CMK (cell line): Measurements from ENCODE around the gene SLC39A13.

Source experiments
- DNase-seq: peaks from one replicate; pipeline ENCODE4 v3.0.0-alpha.2; 2010; ENCODE audit warnings: low read depth

Gene SLC39A13

DNA sequence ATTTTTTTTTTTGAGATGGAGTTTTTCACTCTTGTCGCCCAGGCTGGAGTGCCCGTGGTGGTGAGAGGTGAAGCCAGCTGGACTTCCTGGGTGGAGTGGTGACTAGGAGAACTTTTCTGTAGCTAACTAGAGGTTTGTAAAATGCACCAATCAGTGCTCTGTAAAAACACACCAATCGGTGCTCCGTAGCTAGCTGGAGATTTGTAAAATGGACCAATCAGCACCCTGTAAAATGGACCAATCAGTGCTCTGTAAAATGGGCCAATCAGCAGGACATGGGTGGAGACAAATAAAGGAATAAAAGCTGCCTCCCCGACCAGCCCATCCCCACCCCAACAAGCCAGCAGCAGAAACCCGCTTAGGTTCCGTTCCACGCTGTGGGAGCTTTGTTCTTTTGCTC lies 45.0 kb downstream of the SLC39A13 start:
- DNase-seq: no peak

DNA sequence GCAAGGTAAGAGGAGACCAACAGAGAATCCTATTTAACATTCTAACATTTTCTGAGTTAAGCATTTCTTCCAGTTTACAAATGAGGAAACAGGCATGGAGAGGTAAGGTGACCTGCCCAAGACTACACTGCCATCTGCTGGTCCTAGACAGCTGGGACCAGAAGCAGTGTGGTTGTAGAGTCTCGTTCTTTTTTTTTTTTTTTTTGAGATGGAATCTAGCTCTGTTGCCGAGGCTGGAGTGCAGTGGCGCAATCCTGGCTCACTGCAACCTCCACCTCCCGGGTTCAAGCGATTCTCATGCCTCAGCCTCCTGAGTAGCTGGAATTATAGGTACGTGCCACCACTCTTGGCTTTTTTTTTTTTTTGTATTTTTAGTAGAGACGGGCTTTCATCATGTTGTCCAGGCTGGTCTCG lies 45.9 kb downstream of the SLC39A13 start:
- peak; percentile 35 for DNase-seq

GRCh38 chr11:47460571-47461235 lies 52.3 kb downstream of the SLC39A13 start:
- DNase-seq: no peak

DNA sequence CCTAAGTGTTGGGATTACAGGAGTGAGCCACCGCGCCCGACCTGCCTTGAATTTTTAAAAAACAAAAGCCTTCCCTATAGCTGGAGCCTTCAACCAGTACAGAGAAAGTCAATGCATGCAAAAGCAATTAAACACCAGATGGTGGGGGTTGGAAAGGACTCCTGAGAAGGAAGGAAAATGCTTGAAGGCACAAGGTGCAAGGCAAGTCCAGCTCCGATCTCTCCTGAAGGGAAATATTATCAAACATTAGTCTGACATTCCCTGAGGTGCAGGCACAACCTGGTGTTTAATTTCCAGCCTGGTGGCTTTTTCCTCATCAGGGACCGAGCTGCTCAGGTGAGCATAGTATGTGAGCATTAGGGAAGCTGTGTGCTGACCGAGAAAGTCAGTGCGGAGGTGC lies 53.5 kb downstream of the SLC39A13 start:
- DNase-seq: no peak

GRCh38 chr11:47464483-47464882 lies 56.1 kb downstream of the SLC39A13 start:
- no peak for DNase-seq
